Neuronal stem cell (in vitro differentiated cells): Measurements from ENCODE around the gene TOP1.

ENCODE experiments used
- DNase-seq: peaks from one replicate; pipeline ENCODE4 v3.0.0-alpha.2; 2013; ENCODE audit warnings: low spot score
- H2AFZ ChIP-seq: one replicate; pipeline ENCODE4 v1.6.1; 2013; ENCODE audit warnings: mild to moderate bottlenecking, low read length, inconsistent platforms
- H2AK5ac ChIP-seq: 2 replicates; pipeline ENCODE4 v1.6.1; 2013; ENCODE audit warnings: low read depth, mild to moderate bottlenecking, inconsistent platforms, low read length, moderate library complexity, mixed read lengths
- H2BK120ac ChIP-seq: 2 replicates; pipeline ENCODE4 v1.6.1; 2013; ENCODE audit warnings: low read depth, mild to moderate bottlenecking, inconsistent platforms, low read length, moderate library complexity, mixed read lengths
- H2BK12ac ChIP-seq: one replicate; pipeline ENCODE4 v1.6.1; 2013; ENCODE audit warnings: low read length, inconsistent platforms
- H2BK15ac ChIP-seq: 2 replicates; pipeline ENCODE4 v1.6.1; 2013; ENCODE audit warnings: mild to moderate bottlenecking, low read length, inconsistent platforms, mixed read lengths
- H2BK5ac ChIP-seq: one replicate; pipeline ENCODE4 v1.6.1; 2013; ENCODE audit warnings: inconsistent platforms, mild to moderate bottlenecking, low read length, moderate library complexity
- H3K14ac ChIP-seq: one replicate; pipeline ENCODE4 v1.6.1; 2013; ENCODE audit warnings: low read length, inconsistent platforms
- H3K18ac ChIP-seq: 2 replicates; pipeline ENCODE4 v1.6.1; 2013; ENCODE audit warnings: low read length, inconsistent platforms
- H3K23ac ChIP-seq: 2 replicates; pipeline ENCODE4 v1.6.1; 2013; ENCODE audit warnings: low read depth, mild to moderate bottlenecking, mixed read lengths, low read length, inconsistent platforms; ENCODE audit not compliant: poor library complexity
- H3K27ac ChIP-seq: replicated peaks from 3 replicates; pipeline ENCODE4 v1.5.1; 2013; ENCODE audit warnings: low read length, inconsistent platforms
- H3K27me3 ChIP-seq, 3 experiments: 2 replicates each; pipeline ENCODE4 v1.6.1; 2013; ENCODE audit warnings: low read length in 3 of 3, mild to moderate bottlenecking in 2 of 3, inconsistent platforms in 1 of 3, low read depth in 1 of 3, mixed read lengths in 1 of 3, moderate library complexity in 1 of 3; ENCODE audit not compliant: control insufficient read depth in 3 of 3, insufficient read depth in 3 of 3
- H3K36me3 ChIP-seq, 2 donors: replicated peaks in 1 of 2; 2 replicates each; pipeline ENCODE4 v1.6.1; 2013; ENCODE audit warnings: low read length in 2 of 2; ENCODE audit not compliant: control insufficient read depth in 2 of 2, insufficient read depth in 2 of 2
- H3K4ac ChIP-seq: 2 replicates; pipeline ENCODE4 v1.6.1; 2013; ENCODE audit warnings: inconsistent platforms, mild to moderate bottlenecking, low read length, moderate library complexity
- H3K4me1 ChIP-seq, 2 donors: 1 replicate in 1 of 2; 2 replicates in 1 of 2; pipeline ENCODE4 v1.6.1; 2013; ENCODE audit warnings: low read length in 2 of 2, low read depth in 1 of 2; ENCODE audit not compliant: control insufficient read depth in 2 of 2, insufficient read depth in 1 of 2
- H3K4me2 ChIP-seq: one replicate; pipeline ENCODE4 v1.6.1; 2013; ENCODE audit warnings: mild to moderate bottlenecking, low read length, inconsistent platforms; ENCODE audit not compliant: insufficient read depth, poor library complexity, severe bottlenecking
- H3K4me3 ChIP-seq, 2 donors: 2 replicates each; pipeline ENCODE4 v1.5.1; 2013; ENCODE audit warnings: low read length in 2 of 2, mild to moderate bottlenecking in 2 of 2, inconsistent platforms in 1 of 2, moderate library complexity in 1 of 2
- H3K79me1 ChIP-seq: one replicate; pipeline ENCODE4 v1.6.1; 2013; ENCODE audit warnings: low read depth, mild to moderate bottlenecking, inconsistent platforms, low read length, moderate library complexity
- H3K9ac ChIP-seq: one replicate; pipeline ENCODE4 v1.6.1; 2013; ENCODE audit warnings: mild to moderate bottlenecking, low read depth, low read length, inconsistent platforms; ENCODE audit not compliant: poor library complexity
- H3K9me3 ChIP-seq, 2 donors: replicated peaks in 1 of 2; 2 replicates each; pipeline versions ENCODE3 to v1.6.1; 2013; ENCODE audit warnings: low read length in 2 of 2, mild to moderate bottlenecking in 2 of 2, inconsistent platforms in 1 of 2, low read depth in 1 of 2, mixed read lengths in 1 of 2, moderate library complexity in 1 of 2; ENCODE audit not compliant: control insufficient read depth in 2 of 2, insufficient read depth in 1 of 2
- H4K8ac ChIP-seq: one replicate; pipeline ENCODE4 v1.6.1; 2013; ENCODE audit warnings: low read depth, mild to moderate bottlenecking, inconsistent platforms, low read length, moderate library complexity
- H4K91ac ChIP-seq: one replicate; pipeline ENCODE4 v1.6.1; 2013; ENCODE audit warnings: low read length, low read depth, mild to moderate bottlenecking, inconsistent platforms; ENCODE audit not compliant: poor library complexity
- WGBS, 2 donors: extraction: QIAGEN DNeasy Blood & Tissue Kit; methylation state at CpG; one replicate each; pipeline ENCODE4 v1.1.7; 2013; ENCODE audit warnings: missing lambda C conversion rate in 2 of 2, mixed read lengths in 1 of 2; ENCODE audit not compliant: insufficient read length in 2 of 2, insufficient replicate concordance in 1 of 2; ENCODE audit errors: extremely low coverage in 2 of 2; 5-methylcytosine and 5-hydroxymethylcytosine counted together

The TOP1 gene

GRCh38 chr20:41142245-41142644 is 113.6 kb downstream of the TOP1 start:
- H3K14ac ChIP-seq: no peak overlapping the region
- no peak overlapping the region for H4K8ac ChIP-seq
- H3K9ac ChIP-seq: peak overlapping the region; percentile 75
- no peak overlapping the region for H2BK120ac ChIP-seq
- peak overlapping the region in 1 of 2 donors; percentile 11 for H3K4me3 ChIP-seq
- no CpG with 5 or more reads among the region's 4 CpGs for WGBS, 2 donors
- H3K4me2 ChIP-seq: no peak overlapping the region
- no peak overlapping the region for H2BK5ac ChIP-seq
- no peak overlapping the region for H3K23ac ChIP-seq
- peak overlapping the region; percentile 3 for H3K18ac ChIP-seq
- no peak overlapping the region for H2AK5ac ChIP-seq
- no peak overlapping the region for H2BK12ac ChIP-seq
- no peak overlapping the region for H3K27ac ChIP-seq
- no peaks in the 10 kb centered on the region for H3K27me3 ChIP-seq
- H3K4ac ChIP-seq: no peak overlapping the region
- H4K91ac ChIP-seq: no peak overlapping the region
- H3K9me3 ChIP-seq: no peaks in the 10 kb centered on the region
- H3K36me3 ChIP-seq: peaks cover 10 to 89% of the 10 kb centered on the region in 2 donors
- H3K79me1 ChIP-seq: peaks cover 28% of the 10 kb centered on the region
- H2BK15ac ChIP-seq: no peak overlapping the region
- DNase-seq: no peak
- H2AFZ ChIP-seq: no peak overlapping the region
- peaks cover 22 to 30% of the 10 kb centered on the region in 2 donors for H3K4me1 ChIP-seq

GRCh38 chr20:41142919-41143318 is 114.3 kb downstream of the TOP1 start:
- Histone ChIP-seq H3K4me2 (no peak overlapping the region), H3K36me3 (peaks cover 10 to 93% of the 10 kb centered on the region in 2 donors), H4K8ac (no peak overlapping the region), H3K4me1 (peaks cover 22 to 30% of the 10 kb centered on the region in 2 donors), H3K9ac (peak overlapping the region; percentile 1), H3K4ac (no peak overlapping the region), H3K27me3 (no peaks in the 10 kb centered on the region), H3K27ac (no peak overlapping the region), H4K91ac (no peak overlapping the region), H3K18ac (no peak overlapping the region), H2AK5ac (no peak overlapping the region), H3K23ac (no peak overlapping the region), H2BK120ac (no peak overlapping the region), H2BK12ac (no peak overlapping the region), H3K4me3 (no peak overlapping the region), H2BK5ac (no peak overlapping the region), H3K9me3 (no peaks in the 10 kb centered on the region), H2AFZ (no peak overlapping the region), H3K79me1 (peaks cover 26% of the 10 kb centered on the region), H2BK15ac (no peak overlapping the region), H3K14ac (no peak overlapping the region)
- no peak for DNase-seq
- WGBS, 2 donors: no CpG with 5 or more reads among the region's 5 CpGs

- H3K9ac ChIP-seq: no peak overlapping the region
- no peak overlapping the region for H2BK15ac ChIP-seq
- no peak overlapping the region for H3K4me3 ChIP-seq
- no peak overlapping the region for H3K23ac ChIP-seq
- H2BK120ac ChIP-seq: no peak overlapping the region
- H3K4ac ChIP-seq: no peak overlapping the region
- no peak overlapping the region for H4K91ac ChIP-seq
- no peak overlapping the region for H3K14ac ChIP-seq
- no peak overlapping the region for H3K27ac ChIP-seq
- no peak for DNase-seq
- no peaks in the 10 kb centered on the region for H3K9me3 ChIP-seq
- H4K8ac ChIP-seq: no peak overlapping the region
- H3K79me1 ChIP-seq: peaks cover 26% of the 10 kb centered on the region
- no peak overlapping the region for H3K18ac ChIP-seq
- peaks cover 10 to 94% of the 10 kb centered on the region in 2 donors for H3K36me3 ChIP-seq
- no peak overlapping the region for H2AFZ ChIP-seq
- no peak overlapping the region for H3K4me2 ChIP-seq
- WGBS, 2 donors: no CpG with 5 or more reads among the region's 2 CpGs
- no peaks in the 10 kb centered on the region for H3K27me3 ChIP-seq
- no peak overlapping the region for H2BK12ac ChIP-seq
- H2AK5ac ChIP-seq: no peak overlapping the region
- peaks cover 22 to 30% of the 10 kb centered on the region in 2 donors for H3K4me1 ChIP-seq
- no peak overlapping the region for H2BK5ac ChIP-seq
Measured at GRCh38 chr20:41143354-41143753, 114.7 kb downstream of the TOP1 start.

- no CpG with 5 or more reads among the region's 2 CpGs for WGBS, 2 donors
- peaks cover 3 to 95% of the 10 kb centered on the region in 2 donors for H3K36me3 ChIP-seq
- no peak overlapping the region for H3K9ac ChIP-seq
- H3K27me3 ChIP-seq: no peaks in the 10 kb centered on the region
- no peak overlapping the region for H4K8ac ChIP-seq
- H3K79me1 ChIP-seq: peaks cover 28% of the 10 kb centered on the region
- H3K4me2 ChIP-seq: no peak overlapping the region
- H2AFZ ChIP-seq: no peak overlapping the region
- no peak overlapping the region for H2AK5ac ChIP-seq
- H3K4ac ChIP-seq: no peak overlapping the region
- H3K4me1 ChIP-seq: peaks cover 11 to 18% of the 10 kb centered on the region in 2 donors
- H3K14ac ChIP-seq: no peak overlapping the region
- no peak overlapping the region for H2BK5ac ChIP-seq
- no peak overlapping the region for H4K91ac ChIP-seq
- no peak overlapping the region for H3K23ac ChIP-seq
- H3K18ac ChIP-seq: no peak overlapping the region
- no peak overlapping the region for H3K27ac ChIP-seq
- H2BK12ac ChIP-seq: no peak overlapping the region
- H2BK15ac ChIP-seq: no peak overlapping the region
- no peak overlapping the region for H2BK120ac ChIP-seq
- no peak for DNase-seq
- H3K4me3 ChIP-seq: no peak overlapping the region
- no peaks in the 10 kb centered on the region for H3K9me3 ChIP-seq
Measured at GRCh38 chr20:41145317-41145716, 116.7 kb downstream of the TOP1 start.
